ENCODE measurements around the gene THRB.

The THRB gene

DNA sequence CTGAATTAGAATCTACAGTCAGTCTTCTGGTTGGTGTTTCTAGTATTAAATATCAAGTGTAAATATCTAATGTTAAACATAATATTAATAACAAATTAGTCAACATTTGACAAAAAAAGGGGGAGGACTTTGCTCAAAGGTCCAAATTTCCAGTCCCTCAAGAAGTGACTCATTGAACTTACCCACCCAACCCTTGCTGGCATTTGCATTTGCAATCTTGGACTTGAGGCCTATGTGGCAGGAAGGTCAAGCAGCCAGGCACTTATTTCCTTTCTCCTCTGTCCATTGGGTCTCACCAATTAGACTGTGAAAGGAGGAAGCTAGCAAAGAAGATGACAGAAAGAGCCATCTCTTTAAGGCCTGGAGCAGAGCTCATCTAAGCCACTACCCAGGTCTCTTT is 174.0 kb downstream of the THRB start:
- TF ChIP-seq EZH2 (IDR thresholded peaks at IDR 0.05): no peak
- no peak for TF ChIP-seq POLR2AphosphoS5 (IDR thresholded peaks at IDR 0.05; ENCODE audit: borderline replicate concordance, low read depth, low read length)
- TF ChIP-seq FOXP2 (optimal IDR thresholded peaks at IDR 0.05; ENCODE audit: control extremely low read depth, extremely low read length, insufficient read depth): no peak
- H3K27ac ChIP-seq: no peak overlapping the region
- H3K4me3 ChIP-seq: no peak overlapping the region

DNA sequence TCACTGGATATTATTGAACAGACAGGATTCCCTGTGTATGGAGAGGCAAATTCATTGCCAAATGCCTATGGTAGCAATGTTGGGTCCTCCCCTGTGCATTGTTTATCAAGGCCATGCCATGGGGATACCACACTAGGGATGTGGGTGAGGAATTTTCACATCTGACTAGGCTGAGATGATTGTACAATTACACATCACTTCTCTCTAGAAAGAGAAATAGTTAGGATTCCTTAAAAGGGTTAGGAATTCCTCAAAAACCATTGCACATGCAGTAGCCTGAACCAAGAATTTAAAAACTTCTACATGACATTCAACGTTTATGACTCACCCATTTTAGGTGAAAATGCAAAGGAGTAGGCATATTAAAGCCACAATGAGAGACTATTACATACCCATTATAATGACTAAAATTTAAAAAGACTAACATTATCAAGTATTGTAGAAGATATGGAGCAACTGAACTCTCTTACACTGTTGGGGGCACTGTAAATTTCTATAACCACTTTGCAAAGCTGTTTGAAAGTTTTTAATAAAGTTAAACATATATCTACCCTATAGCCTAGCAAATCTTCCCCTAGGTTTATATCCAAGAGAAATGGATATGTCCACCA is 175.9 kb downstream of the THRB start:
- no peak overlapping the region for H3K9ac ChIP-seq (ENCODE audit: insufficient read length)
- no peak overlapping the region for H3K4me3 ChIP-seq
- H3K36me3 ChIP-seq (ENCODE audit: insufficient read depth, low read length): no peaks in the 10 kb centered on the region
- TF ChIP-seq EZH2 (IDR thresholded peaks at IDR 0.05) (no peak), FOXP2 (optimal IDR thresholded peaks at IDR 0.05; ENCODE audit: control extremely low read depth, extremely low read length, insufficient read depth) (no peak), POLR2AphosphoS5 (IDR thresholded peaks at IDR 0.05; ENCODE audit: borderline replicate concordance, low read depth, low read length) (no peak)
- no peak for DNase-seq (ENCODE audit: low read depth, low spot score)
- no peak overlapping the region for H3K27ac ChIP-seq
- no peaks in the 10 kb centered on the region for H3K9me3 ChIP-seq (ENCODE audit: low read depth, low read length)

More for the DNA sequence above, 174.0 kb downstream of the THRB start:
- no peaks in the 10 kb centered on the region for H3K36me3 ChIP-seq (ENCODE audit: insufficient read depth, low read length)
- H3K9me3 ChIP-seq (ENCODE audit: low read depth, low read length): no peaks in the 10 kb centered on the region
- no peak for DNase-seq (ENCODE audit: low read depth, low spot score)
- H3K9ac ChIP-seq (ENCODE audit: insufficient read length): no peak overlapping the region

DNA sequence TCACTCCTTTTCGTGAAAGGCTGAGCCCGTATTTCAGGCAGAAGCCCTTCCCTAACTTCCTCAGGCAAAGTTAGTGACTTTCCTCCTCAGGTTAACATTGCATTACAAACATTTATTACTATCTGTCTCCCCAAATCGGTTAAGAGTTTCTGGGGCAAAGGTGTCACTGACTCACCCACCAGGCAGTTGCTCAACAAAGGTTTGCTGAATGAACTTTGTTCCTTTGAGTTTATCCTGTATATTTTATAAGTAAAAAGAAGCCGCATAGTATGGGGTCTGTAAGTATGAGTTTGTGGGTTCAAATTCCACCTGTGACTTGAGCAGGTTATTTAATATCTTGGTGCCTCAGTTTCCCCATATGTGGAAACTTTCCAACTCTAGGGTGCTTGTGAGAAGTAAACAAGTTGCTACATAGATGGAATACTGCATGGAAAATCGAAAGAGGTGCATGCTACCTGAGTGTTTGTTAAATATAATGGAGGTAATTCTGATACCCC is 177.7 kb downstream of the THRB start:
- H3K36me3 ChIP-seq (ENCODE audit: insufficient read depth, low read length): no peaks in the 10 kb centered on the region
- H3K9ac ChIP-seq (ENCODE audit: insufficient read length): no peak overlapping the region
- DNase-seq (ENCODE audit: low read depth, low spot score): no peak
- TF ChIP-seq EZH2 (IDR thresholded peaks at IDR 0.05) (no peak), POLR2AphosphoS5 (IDR thresholded peaks at IDR 0.05; ENCODE audit: borderline replicate concordance, low read depth, low read length) (no peak), FOXP2 (optimal IDR thresholded peaks at IDR 0.05; ENCODE audit: control extremely low read depth, extremely low read length, insufficient read depth) (no peak)
- no peak overlapping the region for H3K27ac ChIP-seq
- no peak overlapping the region for H3K4me3 ChIP-seq
- no peaks in the 10 kb centered on the region for H3K9me3 ChIP-seq (ENCODE audit: low read depth, low read length)

DNA sequence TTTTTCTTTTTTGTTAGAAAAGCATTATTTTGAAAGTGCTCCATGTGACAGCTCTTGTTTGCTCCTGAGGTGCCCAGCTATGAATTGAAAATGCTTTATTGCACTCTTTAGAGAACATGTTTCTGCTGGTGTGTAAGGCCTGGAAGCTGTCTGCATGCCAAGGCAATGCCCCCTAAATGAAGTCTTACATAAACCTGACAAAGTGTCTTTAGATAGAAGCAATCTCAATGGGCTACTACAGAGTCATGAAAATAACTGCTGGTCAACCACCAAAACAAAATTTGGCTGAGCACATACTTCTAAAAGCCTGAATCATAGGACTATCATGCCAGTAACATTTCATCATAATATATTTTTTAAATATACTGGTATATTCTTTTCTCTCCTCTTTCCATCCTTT is 178.7 kb downstream of the THRB start:
- H3K9ac ChIP-seq (ENCODE audit: insufficient read length): no peak overlapping the region
- H3K36me3 ChIP-seq (ENCODE audit: insufficient read depth, low read length): no peaks in the 10 kb centered on the region
- no peak for TF ChIP-seq FOXP2 (optimal IDR thresholded peaks at IDR 0.05; ENCODE audit: control extremely low read depth, extremely low read length, insufficient read depth)
- TF ChIP-seq EZH2 (IDR thresholded peaks at IDR 0.05): no peak
- no peak for TF ChIP-seq POLR2AphosphoS5 (IDR thresholded peaks at IDR 0.05; ENCODE audit: borderline replicate concordance, low read depth, low read length)
- no peak overlapping the region for H3K27ac ChIP-seq
- no peaks in the 10 kb centered on the region for H3K9me3 ChIP-seq (ENCODE audit: low read depth, low read length)
- no peak for DNase-seq (ENCODE audit: low read depth, low spot score)
- H3K4me3 ChIP-seq: no peak overlapping the region

DNA sequence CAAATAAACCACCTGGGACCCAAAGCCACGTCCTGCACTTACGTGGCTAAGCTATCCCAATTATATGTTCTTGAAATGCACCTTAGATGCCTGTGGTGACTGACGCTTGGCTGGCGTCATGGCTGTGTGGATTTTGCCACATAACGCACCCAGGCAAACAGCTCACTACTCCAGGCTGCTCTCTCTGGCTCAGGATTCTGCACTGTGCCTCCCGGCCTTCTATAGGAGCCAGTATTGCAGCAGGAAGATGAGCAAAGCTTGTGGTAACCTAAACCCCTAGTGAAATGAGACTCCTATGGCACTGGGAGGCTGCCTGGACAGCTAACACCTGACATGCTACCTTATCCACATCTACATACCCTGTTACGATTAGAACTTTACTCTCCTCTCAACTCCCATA is 179.3 kb downstream of the THRB start:
- Histone ChIP-seq H3K27ac (no peak overlapping the region), H3K36me3 (ENCODE audit: insufficient read depth, low read length) (no peaks in the 10 kb centered on the region), H3K4me3 (no peak overlapping the region), H3K9ac (ENCODE audit: insufficient read length) (no peak overlapping the region), H3K9me3 (ENCODE audit: low read depth, low read length) (no peaks in the 10 kb centered on the region)
- no peak for TF ChIP-seq POLR2AphosphoS5 (IDR thresholded peaks at IDR 0.05; ENCODE audit: borderline replicate concordance, low read depth, low read length)
- TF ChIP-seq FOXP2 (optimal IDR thresholded peaks at IDR 0.05; ENCODE audit: control extremely low read depth, extremely low read length, insufficient read depth): no peak
- TF ChIP-seq EZH2 (IDR thresholded peaks at IDR 0.05): no peak
- no peak for DNase-seq (ENCODE audit: low read depth, low spot score)

DNA sequence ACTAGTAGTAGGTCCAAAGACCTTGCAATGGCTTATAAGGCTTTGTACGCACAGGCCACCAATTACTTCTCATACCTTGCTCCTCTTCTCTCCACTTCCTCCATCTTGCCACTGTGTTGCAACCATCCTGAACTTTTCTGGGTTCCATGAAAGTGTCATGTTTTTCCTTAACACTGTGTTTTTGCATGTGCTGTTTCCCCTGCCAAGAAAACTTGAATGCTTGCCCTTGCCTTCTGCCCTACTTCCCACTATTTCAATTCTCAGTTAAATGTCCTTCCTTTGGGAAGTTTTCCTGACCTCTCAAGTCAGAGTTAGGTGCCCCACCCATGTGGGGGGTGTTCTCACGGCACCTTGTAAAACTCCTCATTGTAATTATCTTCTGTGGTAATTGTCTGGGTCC is 182.8 kb downstream of the THRB start:
- Histone ChIP-seq H3K36me3 (ENCODE audit: insufficient read depth, low read length) (no peaks in the 10 kb centered on the region), H3K9ac (ENCODE audit: insufficient read length) (no peak overlapping the region), H3K4me3 (no peak overlapping the region), H3K27ac (no peak overlapping the region), H3K9me3 (ENCODE audit: low read depth, low read length) (no peaks in the 10 kb centered on the region)
- DNase-seq (ENCODE audit: low read depth, low spot score): no peak
- TF ChIP-seq EZH2 (IDR thresholded peaks at IDR 0.05) (no peak), FOXP2 (optimal IDR thresholded peaks at IDR 0.05; ENCODE audit: control extremely low read depth, extremely low read length, insufficient read depth) (no peak), POLR2AphosphoS5 (IDR thresholded peaks at IDR 0.05; ENCODE audit: borderline replicate concordance, low read depth, low read length) (no peak)

DNA sequence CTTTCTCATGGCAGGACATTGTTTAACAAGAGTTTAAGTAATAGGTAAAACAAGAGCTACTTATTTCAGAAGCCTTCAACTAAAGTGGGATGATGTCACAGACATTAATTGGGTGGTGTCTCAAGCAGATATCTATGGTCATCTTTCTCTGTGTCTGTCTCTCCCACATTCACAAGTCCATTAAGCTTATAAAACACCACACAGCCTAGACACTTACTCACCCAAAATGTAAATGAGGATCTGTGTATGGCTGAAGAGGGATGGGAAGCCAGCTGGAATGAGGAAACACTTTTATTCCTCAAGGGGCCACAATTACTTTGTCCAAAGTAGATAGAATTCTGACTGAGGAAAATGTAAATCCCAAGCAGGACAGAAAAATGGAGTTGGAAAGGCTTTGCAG is 183.8 kb downstream of the THRB start:
- Histone ChIP-seq H3K9me3 (ENCODE audit: low read depth, low read length) (no peaks in the 10 kb centered on the region), H3K27ac (no peak overlapping the region), H3K4me3 (no peak overlapping the region), H3K9ac (ENCODE audit: insufficient read length) (no peak overlapping the region), H3K36me3 (ENCODE audit: insufficient read depth, low read length) (no peaks in the 10 kb centered on the region)
- TF ChIP-seq FOXP2 (optimal IDR thresholded peaks at IDR 0.05; ENCODE audit: control extremely low read depth, extremely low read length, insufficient read depth) (no peak), EZH2 (IDR thresholded peaks at IDR 0.05) (no peak), POLR2AphosphoS5 (IDR thresholded peaks at IDR 0.05; ENCODE audit: borderline replicate concordance, low read depth, low read length) (no peak)
- DNase-seq (ENCODE audit: low read depth, low spot score): no peak

DNA sequence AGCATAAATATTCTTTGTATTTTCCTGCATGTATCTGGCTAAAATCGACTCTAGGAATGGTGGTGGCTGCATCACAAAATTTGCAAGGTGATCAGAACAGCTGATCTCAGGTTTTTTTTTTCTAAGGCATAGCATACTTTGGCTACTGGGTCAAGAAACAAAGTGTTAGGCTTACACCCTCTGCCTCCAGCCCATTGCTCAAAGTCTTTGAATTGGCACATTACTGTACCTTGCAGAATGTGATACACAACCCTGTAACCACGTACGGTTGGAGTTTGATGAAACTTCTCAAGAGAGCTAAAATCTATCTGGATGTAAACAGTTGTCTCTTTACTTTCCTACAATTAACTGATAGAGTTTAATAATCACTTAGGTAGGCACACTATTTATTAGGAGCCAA is 188.1 kb downstream of the THRB start:
- DNase-seq (ENCODE audit: low read depth, low spot score): no peak
- Histone ChIP-seq H3K9me3 (ENCODE audit: low read depth, low read length) (no peaks in the 10 kb centered on the region), H3K27ac (no peak overlapping the region), H3K36me3 (ENCODE audit: insufficient read depth, low read length) (no peaks in the 10 kb centered on the region), H3K9ac (ENCODE audit: insufficient read length) (no peak overlapping the region), H3K4me3 (no peak overlapping the region)
- no peak for TF ChIP-seq EZH2 (IDR thresholded peaks at IDR 0.05)
- no peak for TF ChIP-seq POLR2AphosphoS5 (IDR thresholded peaks at IDR 0.05; ENCODE audit: borderline replicate concordance, low read depth, low read length)
- no peak for TF ChIP-seq FOXP2 (optimal IDR thresholded peaks at IDR 0.05; ENCODE audit: control extremely low read depth, extremely low read length, insufficient read depth)
